ENCODE measurements around the gene MDP1.
"Not testable (repeated sequence)": the region's sequence is repeated elsewhere in the genome, so short reads cannot be mapped to it uniquely, and the experiment has no call there.

GRCh38 chr14:24202538-24202937, 13.3 kb downstream of the MDP1 start:
- TF ChIP-seq POLR2A, CTCF (IDR thresholded peaks at IDR 0.05): not testable (repeated sequence)
